ENCODE measurements around the gene RAB28. TPM values are rescaled to one million over a fixed set of nuclear protein-coding genes. Genes with fewer than 3 reads are reported as not detected.

The RAB28 gene
- total and polyA plus RNA-seq, 2 of the 8 experiments (the other 6 are each of a cell fraction or from before 2014, with no cell fraction given), result 16.0 to 18.7 TPM

- Histone ChIP-seq H4K5ac (ENCODE audit: insufficient read length, low read depth, low read length) (no peak overlapping the region), H2BK15ac (ENCODE audit: low read length) (no peak overlapping the region), H3K79me2 (ENCODE audit: control insufficient read depth in 1 of 2, insufficient read depth in 2 of 2, low read length in 2 of 2) (peaks cover 0 to 19% of the 10 kb centered on the region in 2 experiments; a peak in 2 of 4 replicates), H2BK12ac (ENCODE audit: low read depth, low read length) (no peak overlapping the region), H3K4me2 (ENCODE audit: insufficient read depth in 1 of 2, low read depth in 2 of 2, low read length in 2 of 2) (no peak overlapping the region), H3K18ac (ENCODE audit: extremely low read depth, low read length) (no peak overlapping the region), H3K79me1 (ENCODE audit: low read depth, low read length) (no peaks in the 10 kb centered on the region), H3K23ac (ENCODE audit: insufficient read length) (no peak overlapping the region), H3K4ac (replicated peaks; ENCODE audit: insufficient read length, low read depth, low read length) (no peak overlapping the region), H2AK5ac (ENCODE audit: low read depth, low read length) (no peak overlapping the region), H4K20me1 (replicated peaks in 1 of 2; ENCODE audit: control insufficient read depth in 1 of 2, insufficient read depth in 2 of 2, low read length in 2 of 2) (peaks cover 0 to 2% of the 10 kb centered on the region in 2 experiments), H3K14ac (ENCODE audit: insufficient read length) (no peak overlapping the region), H4K91ac (replicated peaks; ENCODE audit: insufficient read length, low read length) (no peak overlapping the region), H3K27ac (ENCODE audit: low read depth, low read length) (no peak overlapping the region), H3K4me3 (ENCODE audit: extremely low read depth in 1 of 4, insufficient read depth in 2 of 4, low read depth in 3 of 4, low read length in 4 of 4) (no peak overlapping the region), H3K23me2 (ENCODE audit: low read depth, low read length) (no peaks in the 10 kb centered on the region), H3K4me1 (replicated peaks in 1 of 4; ENCODE audit: control insufficient read depth in 3 of 4, insufficient read depth in 4 of 4, low read length in 3 of 4) (no peaks in the 10 kb centered on the region), H2BK20ac (ENCODE audit: low read length) (no peak overlapping the region), H2AFZ (ENCODE audit: low read length) (no peak overlapping the region), H3K9ac (replicated peaks in 1 of 4; ENCODE audit: extremely low read depth in 1 of 4, low read depth in 3 of 4, low read length in 3 of 4) (no peak overlapping the region), H3K9me3 (ENCODE audit: insufficient read depth in 2 of 2, low read depth in 1 of 2, low read length in 1 of 2) (no peaks in the 10 kb centered on the region), H3K27me3 (replicated peaks in 1 of 4; ENCODE audit: control insufficient read depth in 3 of 4, extremely low read depth in 1 of 4, insufficient read depth in 3 of 4, low read length in 3 of 4) (peaks cover 0 to 1% (median 0%) of the 10 kb centered on the region in 4 experiments; a peak in 1 of 7 replicates), H2BK5ac (ENCODE audit: low read depth, low read length) (no peak overlapping the region), H2BK120ac (replicated peaks; ENCODE audit: low read depth, low read length) (no peak overlapping the region), H3K36me3 (ENCODE audit: control insufficient read depth in 2 of 4, insufficient read depth in 4 of 4, low read length in 3 of 4) (peaks cover 0 to 10% (median 0%) of the 10 kb centered on the region in 4 experiments; a peak in 1 of 8 replicates), H4K8ac (ENCODE audit: extremely low read depth, insufficient read depth, low read length) (no peak overlapping the region), H3K56ac (replicated peaks; ENCODE audit: insufficient read length, low read depth, low read length) (no peak overlapping the region)
- ChIA-PET POLR2A (ENCODE audit: partially characterized antibody) (no interaction called here), CTCF (ENCODE audit: partially characterized antibody) (interaction anchor here (0.7 to 1.2 kb wide), 2 partner anchors 10 to 15 kb away, joined by 3 read pairs; no protein-coding TSS in a partner anchor)
- FAIRE-seq (no peak), DNase-seq (ENCODE audit: low read depth in 1 of 2, low spot score in 2 of 2) (no peak)
- WGBS, 2 experiments (ENCODE audit: extremely low coverage in 1 of 2, insufficient coverage in 1 of 2, insufficient read length in 1 of 2, insufficient replicate concordance in 2 of 2, low coverage in 1 of 2, low lambda C conversion rate in 2 of 2, missing lambda C conversion rate in 1 of 2), result 88% methylated on average over 2 of the region's 2 CpGs; no CpG with 5 or more reads in 1 of the 2 experiments
- no peak for TF ChIP-seq KDM5A (IDR thresholded peaks at IDR 0.05; ENCODE audit: low read length)
- no peak for TF ChIP-seq FOSL1 (IDR thresholded peaks at IDR 0.05; ENCODE audit: insufficient read depth, low read depth, low read length)
- no peak for TF ChIP-seq HDAC6 (IDR thresholded peaks at IDR 0.05; ENCODE audit: low read depth, low read length)
- TF ChIP-seq SRF (IDR thresholded peaks at IDR 0.05; ENCODE audit: low read depth, low read length), result no peak
- no peak for TF ChIP-seq GABPA (IDR thresholded peaks at IDR 0.05; ENCODE audit: borderline replicate concordance, insufficient read depth, low read length)
- TF ChIP-seq TAF1 (IDR thresholded peaks at IDR 0.05; ENCODE audit: low read depth, low read length), result no peak
- no peak for TF ChIP-seq CHD2 (IDR thresholded peaks at IDR 0.05; ENCODE audit: low read length)
- no peak for TF ChIP-seq RFX5 (IDR thresholded peaks at IDR 0.05; ENCODE audit: borderline replicate concordance, low read depth, low read length)
These were observed 7.2 kb downstream of the RAB28 start for GRCh38 chr4:13476915-13477314.

All from H1 (cell line).